ENCODE measurements around the gene WFS1.

GRCh38 chr4:6292376-6293096 lies 22.9 kb downstream of the WFS1 start:
- TF ChIP-seq POLR2AphosphoS5 (IDR thresholded peaks at IDR 0.05; ENCODE audit: insufficient read depth, low read depth, low read length): no peak
- TF ChIP-seq POLR2A (IDR thresholded peaks at IDR 0.05; ENCODE audit: low read depth, low read length): no peak
- TF ChIP-seq CTCF (IDR thresholded peaks at IDR 0.05; ENCODE audit: extremely low read depth in 1 of 2, insufficient read depth in 1 of 2, low read depth in 1 of 2, low read length in 2 of 2): no peak
- no peak for TF ChIP-seq EZH2 (IDR thresholded peaks at IDR 0.05; ENCODE audit: borderline replicate concordance, low read depth, low read length, severe bottlenecking)
- TF ChIP-seq MYC (IDR thresholded peaks at IDR 0.05; ENCODE audit: low read depth, low read length): no peak
